Panc1 (cell line): ENCODE measurements around the gene KAT6B. TPM values are rescaled to one million over a fixed set of nuclear protein-coding genes. Genes with fewer than 3 reads are reported as not detected.

Experiments used
- ATAC-seq: fragments of 200-7000 bp; cut with Tn5 transposase; 2 replicates; pipeline ENCODE4 v1.9.1; 2020; ENCODE audit warnings: mild to moderate bottlenecking, moderate library complexity
- BruUV-seq: library from RNA; stranded (reverse); fragments of 400-500 nt; replicated peaks from 2 replicates; lab custom pipeline; 2021; lab: Mats Ljungman, UMichigan
- CTCF ChIA-PET: fragments of 300-600 bp; sonication (Branson Sonifier 250); formaldehyde crosslinking; loops from one replicate; lab custom pipeline; 2022; ENCODE audit warnings: antibody characterized with exemption; lab: Charles Lee
- POLR2A ChIA-PET: fragments of 300-600 bp; sonication (Branson Sonifier 250); formaldehyde crosslinking; loops from one replicate; lab custom pipeline; 2022; ENCODE audit warnings: antibody characterized with exemption; lab: Charles Lee
- DNase-seq: peaks from one replicate; pipeline ENCODE4 v3.0.0-alpha.2; 2010; ENCODE audit warnings: low read depth, low spot score
- H3K27ac ChIP-seq: 2 replicates; pipeline ENCODE4 v1.5.1; 2011; ENCODE audit warnings: mild to moderate bottlenecking, low read length, inconsistent platforms
- H3K27me3 ChIP-seq: fragments of 200-500 bp; sonication (Bioruptor generic); 2 replicates; pipeline ENCODE4 v1.6.0; 2014; ENCODE audit warnings: low read length, inconsistent platforms; ENCODE audit not compliant: control insufficient read depth, insufficient read depth
- H3K36me3 ChIP-seq: fragments of 200-500 bp; sonication (Bioruptor generic); 2 replicates; pipeline ENCODE4 v1.5.1; 2014; ENCODE audit warnings: inconsistent platforms, mild to moderate bottlenecking, low read length, moderate library complexity; ENCODE audit not compliant: control insufficient read depth, insufficient read depth
- H3K4me1 ChIP-seq: 2 replicates; pipeline ENCODE4 v1.5.1; 2011; ENCODE audit warnings: inconsistent platforms, mild to moderate bottlenecking, low read length, moderate library complexity; ENCODE audit not compliant: control insufficient read depth, insufficient read depth
- H3K4me3 ChIP-seq, 2 experiments: 2 replicates each; pipeline ENCODE4 v1.5.1; 2011 to 2012; ENCODE audit warnings: low read depth in 2 of 2, low read length in 2 of 2, mild to moderate bottlenecking in 2 of 2, inconsistent platforms in 1 of 2, moderate library complexity in 1 of 2
- H3K9me3 ChIP-seq: fragments of 200-500 bp; sonication (Bioruptor generic); 2 replicates; pipeline ENCODE4 v1.5.1; 2014; ENCODE audit warnings: low read depth, mild to moderate bottlenecking, inconsistent platforms, low read length, moderate library complexity; ENCODE audit not compliant: control insufficient read depth, insufficient read depth
- POLR2AphosphoS5 ChIP-seq: IDR thresholded peaks from 2 replicates; pipeline ENCODE4 v1.6.1; 2012; ENCODE audit warnings: mild to moderate bottlenecking, low read depth, low read length, moderate library complexity
- SIN3A ChIP-seq: IDR thresholded peaks from 2 replicates; pipeline ENCODE4 v1.6.1; 2012; ENCODE audit warnings: low read depth, mild to moderate bottlenecking, low read length, moderate library complexity, borderline replicate concordance; ENCODE audit not compliant: insufficient read depth
- TCF7L2 ChIP-seq: IDR thresholded peaks from 2 replicates; pipeline ENCODE4 v1.6.1; 2011; ENCODE audit warnings: mild to moderate bottlenecking, low read depth, low read length, inconsistent platforms
- in situ Hi-C: cut with HindIII; loops from 2 replicates; pipeline ENCODE4 v1.10.0; 2016; ENCODE audit warnings: low sequenced_read_pairs, low pct_unique_long_range_greater_than_20kb
- intact Hi-C: fragments of 100-400 bp; cut with micrococcal nuclease; formaldehyde crosslinking; loops from one replicate; pipeline ENCODE4 v1.10.0; 2022; ENCODE audit not compliant: unreplicated experiment
- total RNA-seq: library from RNA; stranded (reverse); gene quantifications from one replicate; pipeline ENCODE4 v1.2.1, GENCODE V29; 2021; ENCODE audit not compliant: unreplicated experiment
- TF ChIP-seq, protein P1 (sequence below), 2 experiments: IDR thresholded peaks; 2 replicates each; pipeline ENCODE4 v1.6.1; 2011 to 2012; ENCODE audit warnings: low read depth in 2 of 2, control low read depth in 1 of 2, low read length in 1 of 2, mild to moderate bottlenecking in 1 of 2, moderate library complexity in 1 of 2; ENCODE audit not compliant: insufficient read depth in 1 of 2
- TF ChIP-seq, protein P2 (sequence below): fragments of 450-650 bp; IDR thresholded peaks from 2 replicates; pipeline ENCODE4 v1.5.1; 2017; ENCODE audit warnings: mild to moderate bottlenecking

Gene KAT6B
- total RNA-seq, 1 experiment from 2014 or later: 31.1 TPM

DNA sequence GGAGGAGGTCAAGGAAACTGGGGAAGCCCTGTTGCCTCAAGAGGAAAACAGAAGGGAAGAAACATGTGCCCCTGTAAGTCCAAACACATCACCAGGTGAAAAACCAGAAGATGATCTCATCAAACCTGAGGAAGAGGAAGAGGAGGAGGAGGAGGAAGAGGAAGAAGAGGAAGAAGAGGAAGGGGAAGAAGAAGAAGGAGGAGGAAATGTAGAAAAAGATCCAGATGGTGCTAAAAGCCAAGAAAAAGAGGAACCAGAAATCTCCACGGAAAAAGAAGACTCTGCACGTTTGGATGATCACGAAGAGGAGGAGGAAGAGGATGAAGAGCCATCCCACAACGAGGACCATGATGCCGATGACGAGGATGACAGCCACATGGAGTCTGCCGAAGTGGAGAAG lies 202.3 kb downstream of the KAT6B start:
- no peak for ATAC-seq
- Histone ChIP-seq H3K9me3 (no peaks in the 10 kb centered on the region), H3K4me3 (no peak overlapping the region), H3K27ac (no peak overlapping the region), H3K27me3 (no peaks in the 10 kb centered on the region), H3K4me1 (no peaks in the 10 kb centered on the region), H3K36me3 (no peaks in the 10 kb centered on the region)
- BruUV-seq: TSS peak; percentile 70
- no peak for TF ChIP-seq POLR2AphosphoS5
- TF ChIP-seq TCF7L2: no peak
- TF ChIP-seq, protein P1, sequence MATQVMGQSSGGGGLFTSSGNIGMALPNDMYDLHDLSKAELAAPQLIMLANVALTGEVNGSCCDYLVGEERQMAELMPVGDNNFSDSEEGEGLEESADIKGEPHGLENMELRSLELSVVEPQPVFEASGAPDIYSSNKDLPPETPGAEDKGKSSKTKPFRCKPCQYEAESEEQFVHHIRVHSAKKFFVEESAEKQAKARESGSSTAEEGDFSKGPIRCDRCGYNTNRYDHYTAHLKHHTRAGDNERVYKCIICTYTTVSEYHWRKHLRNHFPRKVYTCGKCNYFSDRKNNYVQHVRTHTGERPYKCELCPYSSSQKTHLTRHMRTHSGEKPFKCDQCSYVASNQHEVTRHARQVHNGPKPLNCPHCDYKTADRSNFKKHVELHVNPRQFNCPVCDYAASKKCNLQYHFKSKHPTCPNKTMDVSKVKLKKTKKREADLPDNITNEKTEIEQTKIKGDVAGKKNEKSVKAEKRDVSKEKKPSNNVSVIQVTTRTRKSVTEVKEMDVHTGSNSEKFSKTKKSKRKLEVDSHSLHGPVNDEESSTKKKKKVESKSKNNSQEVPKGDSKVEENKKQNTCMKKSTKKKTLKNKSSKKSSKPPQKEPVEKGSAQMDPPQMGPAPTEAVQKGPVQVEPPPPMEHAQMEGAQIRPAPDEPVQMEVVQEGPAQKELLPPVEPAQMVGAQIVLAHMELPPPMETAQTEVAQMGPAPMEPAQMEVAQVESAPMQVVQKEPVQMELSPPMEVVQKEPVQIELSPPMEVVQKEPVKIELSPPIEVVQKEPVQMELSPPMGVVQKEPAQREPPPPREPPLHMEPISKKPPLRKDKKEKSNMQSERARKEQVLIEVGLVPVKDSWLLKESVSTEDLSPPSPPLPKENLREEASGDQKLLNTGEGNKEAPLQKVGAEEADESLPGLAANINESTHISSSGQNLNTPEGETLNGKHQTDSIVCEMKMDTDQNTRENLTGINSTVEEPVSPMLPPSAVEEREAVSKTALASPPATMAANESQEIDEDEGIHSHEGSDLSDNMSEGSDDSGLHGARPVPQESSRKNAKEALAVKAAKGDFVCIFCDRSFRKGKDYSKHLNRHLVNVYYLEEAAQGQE (IDR thresholded peaks at IDR 0.05; ENCODE audit: insufficient read depth in 1 of 2, low read depth in 2 of 2, low read length in 1 of 2): no peak
- no peak for TF ChIP-seq SIN3A
- TF ChIP-seq, protein P2, sequence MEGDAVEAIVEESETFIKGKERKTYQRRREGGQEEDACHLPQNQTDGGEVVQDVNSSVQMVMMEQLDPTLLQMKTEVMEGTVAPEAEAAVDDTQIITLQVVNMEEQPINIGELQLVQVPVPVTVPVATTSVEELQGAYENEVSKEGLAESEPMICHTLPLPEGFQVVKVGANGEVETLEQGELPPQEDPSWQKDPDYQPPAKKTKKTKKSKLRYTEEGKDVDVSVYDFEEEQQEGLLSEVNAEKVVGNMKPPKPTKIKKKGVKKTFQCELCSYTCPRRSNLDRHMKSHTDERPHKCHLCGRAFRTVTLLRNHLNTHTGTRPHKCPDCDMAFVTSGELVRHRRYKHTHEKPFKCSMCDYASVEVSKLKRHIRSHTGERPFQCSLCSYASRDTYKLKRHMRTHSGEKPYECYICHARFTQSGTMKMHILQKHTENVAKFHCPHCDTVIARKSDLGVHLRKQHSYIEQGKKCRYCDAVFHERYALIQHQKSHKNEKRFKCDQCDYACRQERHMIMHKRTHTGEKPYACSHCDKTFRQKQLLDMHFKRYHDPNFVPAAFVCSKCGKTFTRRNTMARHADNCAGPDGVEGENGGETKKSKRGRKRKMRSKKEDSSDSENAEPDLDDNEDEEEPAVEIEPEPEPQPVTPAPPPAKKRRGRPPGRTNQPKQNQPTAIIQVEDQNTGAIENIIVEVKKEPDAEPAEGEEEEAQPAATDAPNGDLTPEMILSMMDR: no peak
- in situ Hi-C loops (no loop called here), intact Hi-C loops (no loop called here)
- POLR2A ChIA-PET: no interaction called here
- no peak for DNase-seq
- CTCF ChIA-PET: no interaction called here

DNA sequence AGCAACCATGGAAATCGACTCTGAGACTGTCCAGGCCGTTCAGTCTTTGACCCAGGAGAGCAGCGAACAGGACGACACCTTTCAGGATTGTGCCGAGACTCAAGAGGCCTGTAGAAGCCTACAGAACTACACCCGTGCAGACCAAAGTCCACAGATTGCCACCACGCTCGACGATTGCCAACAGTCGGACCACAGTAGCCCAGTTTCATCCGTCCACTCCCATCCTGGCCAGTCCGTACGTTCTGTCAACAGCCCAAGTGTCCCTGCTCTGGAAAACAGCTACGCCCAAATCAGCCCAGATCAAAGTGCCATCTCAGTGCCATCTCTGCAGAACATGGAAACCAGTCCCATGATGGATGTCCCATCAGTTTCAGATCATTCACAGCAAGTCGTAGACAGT lies 203.0 kb downstream of the KAT6B start:
- in situ Hi-C loops (no loop called here), intact Hi-C loops (no loop called here)
- TF ChIP-seq TCF7L2 (no peak), SIN3A (no peak), POLR2AphosphoS5 (no peak)
- TF ChIP-seq, protein P2: no peak
- TF ChIP-seq, protein P1 (IDR thresholded peaks at IDR 0.05; ENCODE audit: insufficient read depth in 1 of 2, low read depth in 2 of 2, low read length in 1 of 2): no peak
- no TSS peak for BruUV-seq
- no peaks in the 10 kb centered on the region for H3K4me1 ChIP-seq
- DNase-seq (no peak), ATAC-seq (no peak)
- H3K36me3 ChIP-seq: no peaks in the 10 kb centered on the region
- no peaks in the 10 kb centered on the region for H3K9me3 ChIP-seq
- no peaks in the 10 kb centered on the region for H3K27me3 ChIP-seq
- ChIA-PET POLR2A (no interaction called here), CTCF (no interaction called here)
- H3K4me3 ChIP-seq: no peak overlapping the region
- no peak overlapping the region for H3K27ac ChIP-seq
